HG03280 (cell line): Measurements from ENCODE around the gene CPSF4L.
A peak's percentile ranks its signal among the peaks of the same experiment; 100 is the strongest.

ENCODE experiments used
- ATAC-seq: cut with Tn5 transposase; IDR thresholded peaks from one replicate; pipeline ENCODE4 v1.9.1; 2021; ENCODE audit warnings: mild to moderate bottlenecking, moderate library complexity; ENCODE audit not compliant: unreplicated experiment

Gene CPSF4L

DNA sequence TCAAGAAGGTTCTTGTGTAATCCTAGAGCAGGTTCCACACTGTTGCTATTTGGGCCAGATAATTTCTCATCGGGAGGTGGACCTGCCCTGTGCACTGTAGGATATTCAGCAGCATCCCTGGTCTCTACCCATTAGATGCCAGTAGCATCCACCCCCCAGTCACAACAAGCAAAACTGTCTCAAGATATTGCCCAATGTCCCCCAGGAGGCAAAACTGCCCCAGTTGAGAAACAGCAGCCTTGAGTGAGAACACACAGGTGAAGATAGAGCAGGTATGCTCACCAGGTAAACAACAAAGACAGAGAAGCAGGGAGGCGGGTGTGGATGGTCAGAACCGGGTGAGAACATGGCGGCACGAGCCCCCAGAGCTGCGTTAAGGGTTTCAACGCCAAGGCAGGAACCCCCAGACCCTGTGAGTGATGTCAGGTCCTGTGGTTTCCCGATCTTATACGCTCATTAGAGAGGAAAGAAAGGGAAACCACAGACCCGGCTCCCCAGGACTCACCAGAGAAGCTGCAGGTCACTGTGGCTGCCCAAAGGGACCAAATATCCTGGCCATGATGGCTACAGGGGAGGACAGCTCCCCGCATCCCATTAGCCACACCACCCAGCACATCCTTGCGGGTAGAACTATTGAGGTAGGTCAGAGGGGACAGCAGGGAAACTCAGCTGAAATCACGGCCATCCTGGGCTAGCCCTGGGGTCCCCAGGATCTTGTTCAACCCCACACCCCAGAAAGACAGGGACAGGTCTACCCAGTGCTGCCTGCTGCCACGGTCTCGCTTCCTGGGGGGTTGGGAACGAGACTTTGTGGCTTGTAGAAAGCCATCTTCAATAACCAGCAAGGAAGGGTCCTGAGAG is 28.9 kb upstream of the CPSF4L start:
- peak; percentile 42 for ATAC-seq

DNA sequence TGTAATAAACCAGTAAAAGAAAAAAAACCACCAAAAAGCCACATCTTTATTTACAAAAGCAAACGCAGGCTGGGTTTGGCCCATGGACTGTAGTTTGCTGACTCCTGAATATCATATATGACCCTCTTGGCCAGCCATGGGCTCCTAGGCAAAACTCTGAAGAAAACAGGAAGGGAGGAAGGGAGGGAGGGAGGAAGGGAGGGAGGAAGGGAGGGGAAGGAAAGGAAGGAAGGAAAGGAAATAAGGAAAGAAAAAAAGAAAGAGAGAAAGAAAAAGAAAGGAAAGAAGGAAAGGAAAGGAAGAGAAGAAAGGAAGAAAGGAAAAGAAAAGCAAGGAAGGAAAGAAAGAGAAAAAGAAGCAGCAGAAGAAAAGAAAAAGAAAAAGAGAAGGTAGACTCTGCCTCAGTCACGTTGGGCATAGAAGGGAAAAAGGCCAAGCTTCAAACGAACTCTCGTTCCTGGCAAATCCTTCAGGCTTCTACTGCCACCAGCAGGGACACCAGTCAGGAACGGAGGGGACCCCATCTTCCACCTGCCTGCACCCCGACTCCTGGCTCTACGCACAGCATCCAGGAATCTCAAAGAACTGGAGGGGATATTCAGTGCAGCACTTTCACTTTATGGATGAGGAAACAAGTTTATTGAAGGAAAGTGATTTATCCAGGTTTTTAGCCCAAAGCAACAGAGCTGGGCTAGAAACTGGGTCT is 28.0 kb upstream of the CPSF4L start:
- ATAC-seq: no peak

DNA sequence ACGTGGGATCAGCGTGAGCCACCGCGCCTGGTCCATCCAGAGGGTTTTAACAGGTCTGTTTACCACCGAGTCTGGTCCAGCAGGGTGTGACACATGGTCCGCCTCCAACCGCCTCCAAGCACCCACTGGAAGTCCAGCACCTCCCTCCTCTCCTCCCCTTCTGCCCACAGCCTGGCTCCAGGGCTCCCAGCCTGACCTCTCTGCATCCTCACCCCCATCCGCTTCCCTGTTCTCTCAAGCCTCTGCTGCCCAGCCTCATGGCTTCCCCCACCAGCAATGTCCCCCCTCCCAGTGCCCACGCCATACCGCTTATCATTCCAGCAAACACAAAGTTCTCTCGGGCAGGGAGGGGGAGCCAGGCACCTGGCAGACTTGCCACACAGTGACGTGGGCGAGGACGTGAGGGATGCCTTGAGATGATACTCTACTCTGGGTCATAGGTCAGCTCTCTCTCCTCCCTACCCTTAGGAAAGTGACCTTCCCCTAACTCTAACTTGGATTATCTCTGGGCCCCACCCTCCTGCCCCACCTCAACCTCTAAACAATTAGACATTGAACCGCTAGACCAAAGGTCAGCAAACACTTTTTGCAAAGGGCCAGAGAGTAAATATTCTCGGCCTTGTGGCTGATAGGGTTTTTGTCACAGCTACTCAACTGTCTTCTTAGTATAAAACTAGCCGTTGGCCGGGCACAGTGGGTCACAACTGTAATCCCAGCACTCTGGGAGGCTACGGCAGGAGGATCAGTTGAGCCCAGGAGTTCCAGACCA is 27.0 kb upstream of the CPSF4L start:
- no peak for ATAC-seq

DNA sequence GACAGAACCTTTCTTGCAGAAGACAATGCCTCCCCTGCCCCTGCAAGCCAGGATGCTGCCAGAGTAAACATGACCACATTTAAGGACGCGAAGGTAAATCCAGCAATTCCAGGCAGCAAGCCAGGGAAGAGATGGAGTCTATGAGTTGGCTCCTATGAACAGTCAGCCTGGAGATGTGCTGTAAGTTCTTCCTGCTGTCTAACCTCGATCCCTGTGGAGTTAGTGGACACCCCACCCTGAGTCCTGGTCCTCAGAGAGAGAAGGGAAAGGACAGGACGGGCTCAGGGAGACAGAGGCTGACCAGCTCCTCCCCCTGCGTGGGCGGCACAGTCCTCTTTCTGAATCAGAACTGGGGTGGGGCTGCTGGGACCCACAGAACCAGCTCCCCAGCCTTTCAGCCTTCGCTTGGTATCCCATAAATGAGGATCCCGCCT is 25.2 kb upstream of the CPSF4L start:
- no peak for ATAC-seq

DNA sequence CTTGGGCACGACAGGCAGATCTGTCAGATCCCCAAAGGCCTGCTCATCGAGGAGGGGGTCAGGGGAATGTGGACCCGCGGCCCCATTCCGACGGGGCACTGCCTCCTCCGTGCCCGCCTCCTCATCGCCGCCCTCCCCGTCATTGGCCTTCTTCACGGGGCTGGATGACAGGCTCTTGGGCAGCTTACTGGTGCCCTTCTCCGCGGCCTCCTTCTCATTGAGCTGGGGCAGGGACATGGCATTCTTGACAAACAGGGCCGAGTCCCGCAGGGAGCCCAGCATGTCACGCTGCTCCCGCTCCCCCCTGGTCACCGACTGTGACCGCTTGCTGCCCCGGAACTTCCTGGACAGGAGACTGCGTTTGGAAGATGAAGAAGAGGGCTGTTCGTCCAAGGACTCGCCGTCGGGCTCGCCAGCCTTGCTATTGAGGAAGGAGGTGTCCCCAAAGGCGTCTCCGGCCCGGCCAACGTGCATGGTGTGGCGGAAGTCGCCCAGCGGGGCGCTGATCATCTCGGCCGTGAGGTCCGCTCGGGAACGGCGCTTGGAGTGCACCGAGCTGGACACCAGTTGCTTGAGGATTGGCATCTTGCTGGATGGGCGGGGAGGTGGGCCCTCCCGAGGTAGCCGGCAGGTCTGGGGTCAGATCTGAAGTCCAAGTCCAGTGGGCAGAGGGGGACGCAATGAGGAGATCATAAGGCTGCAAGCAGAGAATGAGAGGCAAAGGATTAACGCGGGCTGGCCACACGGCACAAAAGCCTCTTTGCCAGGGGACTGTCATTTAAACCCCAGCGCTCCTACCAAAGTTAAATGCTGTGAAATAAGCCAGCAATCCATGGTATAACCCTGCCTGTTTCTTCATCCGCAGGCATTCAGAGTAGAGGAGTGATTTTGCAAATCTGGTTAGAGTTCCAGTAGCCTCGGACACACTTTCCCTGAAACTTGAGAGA is 24.5 kb upstream of the CPSF4L start:
- ATAC-seq: no peak

DNA sequence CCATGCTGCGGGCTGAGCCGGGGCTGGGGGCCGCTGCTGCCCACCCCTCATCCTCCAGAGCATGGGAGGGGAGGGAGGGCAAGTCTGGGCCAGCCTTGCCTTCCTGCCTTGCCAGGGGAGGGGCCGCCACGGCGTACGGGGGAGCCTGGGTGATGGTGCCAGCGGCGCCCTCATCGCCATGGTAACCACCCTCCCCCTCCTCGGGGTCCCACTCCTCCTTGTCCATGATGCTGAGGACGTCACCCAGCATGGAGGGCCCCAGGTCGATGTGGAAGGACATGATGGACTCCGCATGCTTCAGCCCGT is 23.9 kb upstream of the CPSF4L start:
- ATAC-seq: no peak

DNA sequence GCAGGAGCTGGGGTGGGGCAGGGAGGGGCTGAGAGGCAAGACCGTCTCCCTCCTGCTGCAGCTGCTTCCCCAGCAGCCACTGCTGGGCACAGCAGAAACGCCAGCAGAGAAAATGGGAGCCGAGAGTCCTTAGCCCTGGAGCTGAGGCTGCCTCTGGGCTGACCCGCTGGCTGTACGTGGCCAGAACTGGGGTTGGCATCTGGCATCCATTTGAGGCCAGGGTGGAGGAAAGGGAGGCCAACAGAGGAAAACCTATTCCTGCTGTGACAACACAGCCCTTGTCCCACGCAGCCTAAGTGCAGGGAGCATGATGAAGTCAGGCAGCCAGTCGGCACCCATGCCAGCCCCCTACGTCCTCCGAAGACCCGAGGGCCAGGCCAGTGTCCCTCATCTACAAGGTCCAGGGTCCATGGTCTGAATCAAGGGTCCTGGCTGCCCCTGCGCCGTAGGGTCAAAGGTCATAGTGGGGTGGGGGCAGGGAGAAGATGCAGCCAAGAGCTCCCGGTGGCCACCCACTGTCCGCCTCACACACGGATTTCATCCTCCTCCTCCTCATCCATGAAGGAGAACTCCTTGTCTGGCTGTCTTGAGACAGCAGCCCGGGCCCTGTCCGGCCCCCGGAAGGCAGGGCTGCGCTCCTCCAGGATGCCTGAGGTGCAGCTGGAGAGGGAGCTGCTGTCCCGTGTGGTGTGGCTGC is 23.4 kb upstream of the CPSF4L start:
- no peak for ATAC-seq

DNA sequence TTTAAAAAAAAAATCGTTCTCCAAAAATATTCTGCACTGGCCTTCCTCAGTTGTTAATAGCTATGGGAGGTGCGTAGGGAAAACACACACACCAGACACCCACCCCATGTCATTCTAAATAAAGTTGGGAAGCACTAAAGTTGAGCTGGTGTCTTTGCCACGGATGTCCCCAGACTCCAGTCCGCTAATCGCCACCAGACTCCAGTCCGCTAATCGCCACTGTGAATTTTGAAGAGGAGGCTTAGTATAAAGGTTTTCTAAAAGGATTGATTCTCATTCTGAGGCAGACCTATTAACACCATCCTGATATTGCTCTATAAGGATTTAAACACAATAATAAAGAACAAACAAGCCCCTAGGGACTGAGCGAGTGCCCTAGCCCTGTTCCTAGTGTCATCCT is 22.7 kb upstream of the CPSF4L start:
- ATAC-seq: no peak

DNA sequence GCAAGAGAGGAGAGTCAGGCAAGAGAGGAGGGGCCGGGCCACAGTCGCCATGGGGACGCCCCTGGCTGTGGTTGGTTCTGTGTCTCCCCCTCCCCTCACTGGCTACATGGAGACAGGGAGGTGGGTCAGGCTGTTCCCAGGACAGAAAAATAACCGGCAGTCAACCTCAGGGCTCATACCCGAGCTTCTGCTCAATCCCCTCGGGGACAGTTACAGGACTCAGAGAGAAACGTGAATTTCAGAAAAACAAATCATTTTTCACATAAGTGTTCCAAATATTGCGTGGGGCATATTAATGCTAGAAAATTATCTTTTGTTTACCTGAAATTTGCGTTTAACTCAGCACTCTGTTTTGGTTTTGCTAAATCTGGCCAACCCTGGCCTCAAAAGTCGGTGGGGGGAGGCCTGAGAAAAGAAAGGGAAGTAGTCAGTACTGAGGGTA is 22.2 kb upstream of the CPSF4L start:
- no peak for ATAC-seq

DNA sequence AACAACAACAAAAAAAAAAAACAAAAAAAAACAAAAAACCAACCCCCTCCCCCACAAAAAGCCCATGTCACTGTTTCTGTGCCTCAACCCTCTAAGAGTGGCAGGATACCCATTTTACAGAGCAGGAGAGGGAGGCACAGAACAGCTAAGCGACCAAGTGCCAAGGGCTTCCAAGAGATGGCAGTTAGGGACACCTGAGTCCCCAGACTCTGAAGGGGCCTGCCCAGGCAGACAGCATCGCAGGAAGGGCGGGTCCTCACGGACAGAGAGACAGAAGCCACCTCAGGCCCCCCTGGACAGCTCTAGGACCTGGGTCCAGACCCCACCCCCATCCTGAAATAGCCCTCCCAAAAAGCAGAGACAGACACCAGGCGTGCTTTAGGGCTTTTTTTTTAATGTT is 21.6 kb upstream of the CPSF4L start:
- ATAC-seq: no peak

DNA sequence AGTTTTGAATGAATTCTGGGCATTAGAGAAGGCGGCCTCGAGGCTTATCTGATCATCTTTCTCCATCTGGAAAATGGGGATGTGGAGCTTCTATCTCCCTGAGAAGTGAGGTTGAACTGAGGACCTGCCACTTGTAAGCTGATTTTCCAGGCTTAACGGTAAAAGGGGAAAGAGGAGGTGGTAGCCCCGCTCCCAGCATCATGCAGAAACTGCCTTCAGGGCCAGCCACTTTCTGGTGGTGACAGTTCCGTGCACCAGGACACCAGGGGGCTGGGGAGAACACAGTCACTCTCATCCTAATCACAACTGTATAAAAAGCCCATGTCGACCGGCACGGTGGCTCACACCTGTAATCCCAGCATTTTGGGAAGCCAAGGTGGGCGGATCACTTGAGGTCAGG is 20.9 kb upstream of the CPSF4L start:
- ATAC-seq: no peak

DNA sequence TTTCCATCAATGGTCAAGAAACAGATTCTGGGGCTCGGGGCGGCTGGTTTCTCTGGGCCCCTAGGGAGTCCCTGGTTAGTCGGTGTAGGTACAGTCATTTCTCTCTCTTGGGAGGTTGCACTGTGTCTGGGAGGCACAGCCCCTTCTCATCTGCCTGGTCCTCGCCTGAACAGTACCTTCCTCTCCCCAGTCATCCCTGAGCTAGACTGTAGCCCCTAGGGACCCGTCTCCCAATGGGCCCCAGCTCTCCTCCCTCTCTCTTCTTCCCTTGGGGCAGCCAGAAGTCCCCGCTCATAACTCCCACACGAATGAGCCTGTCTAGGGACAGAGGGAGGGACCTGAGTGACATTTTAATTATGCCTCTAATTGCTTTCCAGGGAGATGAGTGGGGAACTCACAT is 20.2 kb upstream of the CPSF4L start:
- ATAC-seq: peak; percentile 63

DNA sequence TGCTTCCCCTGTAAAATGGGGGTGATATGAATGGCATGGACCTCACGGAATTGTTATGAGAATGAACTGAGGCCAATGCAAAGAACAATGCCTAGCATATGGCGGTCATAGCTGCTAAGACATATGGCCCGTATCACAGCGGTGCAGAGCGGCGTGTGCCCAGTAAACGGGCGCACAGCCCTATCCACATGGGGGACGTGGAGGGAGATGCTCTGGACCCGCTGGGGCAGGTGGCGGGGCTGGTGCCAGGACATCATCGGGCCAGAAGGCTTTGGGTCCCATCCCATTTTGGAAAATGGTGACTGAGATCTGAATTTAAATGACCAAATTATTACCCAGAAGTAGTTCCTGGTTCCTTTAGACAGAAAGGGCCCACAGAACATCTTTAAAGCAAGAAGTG is 18.5 kb upstream of the CPSF4L start:
- ATAC-seq: no peak

DNA sequence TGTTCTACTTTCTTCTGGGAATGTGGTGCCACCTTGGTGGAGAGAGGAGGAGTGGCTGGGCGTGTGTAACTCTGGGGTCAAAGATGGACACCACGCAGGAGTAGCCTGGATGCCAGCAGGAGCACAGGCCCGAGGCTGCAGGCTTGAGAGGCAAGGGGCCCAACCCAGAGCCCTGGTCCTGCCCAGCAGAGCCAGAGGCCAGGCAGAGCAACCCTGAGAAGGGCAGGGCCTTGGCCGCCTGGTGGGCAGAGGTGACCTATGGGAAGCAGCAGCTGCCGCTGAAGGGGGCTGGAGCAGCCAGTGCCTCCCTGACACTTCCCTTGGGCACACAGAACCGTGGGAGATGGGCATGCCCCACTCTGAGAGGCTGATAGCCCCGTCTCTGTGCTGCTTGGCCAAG is 18.0 kb upstream of the CPSF4L start:
- ATAC-seq: no peak

DNA sequence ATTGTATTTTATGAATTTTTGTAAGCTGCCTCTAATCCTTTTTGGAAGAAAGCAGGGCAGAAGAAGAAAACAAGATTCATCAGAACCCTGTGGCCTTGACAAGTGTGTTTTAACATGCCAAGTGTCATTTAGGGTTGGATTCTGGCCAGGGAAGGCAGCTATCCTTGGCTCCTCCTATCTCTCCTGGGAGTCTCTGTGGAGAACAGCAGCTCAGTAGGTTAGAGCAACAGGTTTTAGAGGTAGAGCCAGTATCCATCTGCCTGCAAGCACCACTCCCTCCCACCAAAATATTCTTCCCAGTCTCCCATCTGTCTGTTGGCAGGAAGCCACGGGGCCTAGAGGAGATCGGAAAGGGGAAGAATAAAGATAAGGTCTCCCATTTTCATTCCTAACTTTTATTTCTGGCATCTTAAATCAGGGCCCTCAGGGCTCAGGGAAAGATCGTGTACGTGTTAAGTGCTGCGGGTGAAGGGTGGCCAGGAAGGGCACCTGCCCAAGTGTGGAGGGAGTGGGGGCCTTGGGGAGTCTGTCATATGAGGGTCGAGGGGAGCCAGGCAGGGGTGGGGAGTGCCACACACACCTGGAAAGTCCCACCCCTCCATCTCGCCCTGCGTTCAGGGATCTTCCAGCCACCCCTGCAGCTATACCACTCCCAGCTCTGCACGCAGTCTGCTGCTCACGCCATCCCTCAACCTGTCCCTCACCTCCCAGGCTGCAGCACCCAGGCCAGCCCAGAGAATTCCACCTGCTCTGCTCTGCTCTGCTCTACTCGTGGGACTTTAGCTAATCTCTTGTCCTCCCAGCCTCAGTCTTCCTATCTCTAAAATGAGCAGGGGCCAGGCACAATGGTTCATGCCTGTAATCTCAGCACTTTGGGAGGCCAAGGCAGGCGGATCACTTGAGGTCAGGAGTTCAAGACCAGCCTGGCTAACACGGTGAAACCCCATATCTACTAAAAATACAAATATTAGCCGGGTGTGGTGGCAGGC is 17.1 kb upstream of the CPSF4L start:
- no peak for ATAC-seq

DNA sequence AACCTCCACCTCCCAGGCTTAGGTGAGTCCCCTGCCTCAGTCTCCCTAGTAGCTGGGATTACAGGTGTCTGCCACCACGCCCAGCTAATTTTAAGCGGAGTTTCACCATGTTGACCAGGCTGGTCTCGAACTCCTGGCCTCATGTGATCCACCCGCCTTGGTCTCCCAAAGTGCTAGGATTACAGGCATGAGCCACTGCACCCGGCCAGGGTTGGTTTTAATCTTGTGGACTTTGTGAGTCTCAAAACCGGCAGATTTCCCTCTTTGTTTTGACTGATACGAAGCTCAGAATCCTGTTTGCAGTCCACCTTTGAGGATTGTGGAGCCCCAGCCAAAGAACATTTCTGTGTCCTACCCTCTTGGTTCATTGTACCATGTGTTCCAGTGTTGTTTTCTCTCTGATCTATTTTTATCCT is 16.4 kb upstream of the CPSF4L start:
- no peak for ATAC-seq

DNA sequence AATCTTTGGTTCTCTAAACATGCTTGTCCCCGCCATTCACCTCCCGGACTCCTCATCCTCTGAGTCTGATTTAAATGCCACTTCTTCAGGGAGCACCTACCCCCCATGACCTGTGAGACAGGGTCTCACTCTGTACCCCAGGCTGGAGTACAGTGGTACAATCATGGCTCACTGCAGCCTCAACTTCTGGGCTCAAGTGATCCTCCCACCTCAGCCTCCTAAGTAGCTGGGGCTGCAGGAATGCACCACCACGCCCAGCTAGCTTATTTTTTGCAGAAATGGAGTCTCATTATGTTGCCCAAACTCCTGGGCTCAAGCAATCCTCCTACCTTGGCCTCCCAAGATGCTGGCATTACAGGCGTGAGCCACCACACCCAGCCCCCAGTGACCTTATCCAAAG is 12.8 kb upstream of the CPSF4L start:
- ATAC-seq: no peak

DNA sequence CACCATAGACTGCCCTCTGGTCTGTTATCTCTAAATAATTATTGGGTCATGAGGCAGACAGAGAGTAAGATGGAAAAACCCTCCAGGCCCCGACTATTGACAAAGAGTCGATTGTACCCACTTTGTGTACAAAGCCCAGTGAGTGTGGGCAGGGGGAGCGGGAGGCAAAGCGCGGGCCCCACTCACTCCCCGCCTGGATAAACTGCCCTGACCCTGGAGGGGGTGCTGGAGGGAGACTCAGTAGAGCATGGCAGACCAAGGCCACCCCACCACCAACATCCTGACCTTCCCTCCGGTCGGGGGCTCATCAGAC is 11.2 kb upstream of the CPSF4L start:
- ATAC-seq: no peak

DNA sequence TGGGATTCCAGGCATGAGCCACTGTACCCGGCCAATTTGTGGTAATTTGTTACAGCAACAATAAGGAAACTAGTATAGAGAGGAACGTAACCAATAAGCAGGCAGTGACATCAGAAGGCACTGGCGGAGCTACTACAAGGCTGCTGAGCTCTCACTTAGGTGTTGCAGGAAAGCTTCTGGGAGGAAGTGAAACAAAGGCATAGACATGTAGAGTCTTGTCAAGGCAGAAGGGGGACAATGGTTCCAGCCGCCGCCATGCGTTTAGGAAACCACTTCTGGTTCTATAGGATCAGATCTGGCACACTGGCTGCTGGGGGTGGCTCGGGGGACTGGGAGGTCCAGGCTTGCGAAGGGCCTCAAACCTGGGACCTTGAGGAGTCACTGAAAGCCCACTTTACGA is 9.4 kb upstream of the CPSF4L start:
- peak; percentile 98 for ATAC-seq
